COLO829 (cell line): ENCODE data around the gene IL4I1.

Experiments
- DNase-seq: peaks from one replicate; pipeline ENCODE4 v3.0.0; 2012; ENCODE audit warnings: low spot score

The IL4I1 gene

GRCh38 chr19:49877879-49878743, 18.6 kb downstream of the IL4I1 start:
- DNase-seq: peak; percentile 97

- DNase-seq: peak; percentile 100
Measured at GRCh38 chr19:49877020-49877878, 19.4 kb downstream of the IL4I1 start, which contains the start of the genes AKT1S1 and TBC1D17. AKT1S1 (minus strand) TSS chr19:49877355; CDS start chr19:49873295, 4,060 bp downstream. TBC1D17 (plus strand) TSS chr19:49877702; CDS start chr19:49877724, 22 bp downstream.

- peak; percentile 89 for DNase-seq
Measured at GRCh38 chr19:49876422-49877019, 20.2 kb downstream of the IL4I1 start.

DNA sequence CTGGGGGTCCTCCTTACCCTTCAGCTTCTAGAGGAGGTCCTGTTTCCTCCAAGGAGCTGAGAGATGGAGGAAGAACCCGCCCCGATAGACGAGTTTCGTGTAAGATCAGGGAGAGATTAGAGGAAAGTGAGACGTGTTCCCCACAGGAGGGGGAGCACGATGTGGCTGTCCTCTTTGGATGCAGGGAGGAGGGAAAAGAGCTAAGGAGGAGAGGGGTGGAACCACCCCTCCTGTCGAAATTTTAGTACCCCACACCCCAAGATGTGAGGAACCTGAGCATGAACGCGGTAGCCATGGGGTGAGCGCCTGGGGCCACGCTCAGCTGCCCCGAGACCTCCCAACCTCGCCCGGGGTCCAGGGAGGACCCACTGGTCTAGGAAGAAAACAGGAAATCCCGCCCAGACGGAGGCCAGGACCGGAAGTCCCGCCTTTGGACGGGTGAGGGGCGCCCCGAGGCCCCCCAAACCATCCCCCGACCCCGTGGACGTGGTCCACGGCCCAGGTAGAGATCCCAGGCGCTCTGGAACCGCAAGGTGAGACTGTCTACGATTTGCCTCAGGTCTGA, 20.7 kb downstream of the IL4I1 start:
- DNase-seq: no peak

- no peak for DNase-seq
Measured at GRCh38 chr19:49875177-49875576, 21.5 kb downstream of the IL4I1 start.

DNA sequence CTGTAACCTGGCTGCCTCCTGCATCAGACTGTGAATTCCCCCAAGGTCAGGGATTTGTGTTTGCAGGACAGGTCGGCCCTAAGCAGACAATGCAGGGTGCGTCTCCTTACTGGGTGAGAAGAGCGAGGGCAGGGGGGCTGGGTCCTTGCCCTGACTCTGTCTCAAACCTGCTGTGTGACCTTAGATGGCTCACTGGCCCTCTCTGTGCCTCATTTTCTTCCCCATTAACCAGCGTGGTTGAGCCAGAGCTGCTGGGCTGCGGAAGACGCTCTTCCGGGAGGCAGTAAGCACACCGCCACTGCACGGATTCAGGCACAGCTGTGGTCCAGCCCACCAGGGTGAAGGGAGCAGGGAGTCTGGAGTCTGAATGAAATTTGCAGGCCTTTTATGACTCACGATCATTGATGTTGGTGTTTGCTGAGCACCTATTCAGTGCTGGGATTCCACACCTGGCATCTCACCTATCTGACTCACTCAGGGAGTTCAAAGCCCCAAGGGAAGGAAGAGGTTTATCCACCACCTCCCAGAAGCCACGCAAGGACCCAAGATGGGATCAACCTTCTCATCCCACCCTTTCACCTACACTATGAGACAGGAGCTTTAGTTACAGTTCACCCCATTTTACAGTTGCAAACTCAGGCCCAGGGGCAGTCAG, 22.1 kb downstream of the IL4I1 start:
- no peak for DNase-seq

- DNase-seq: no peak
Measured at GRCh38 chr19:49873834-49874233, 22.9 kb downstream of the IL4I1 start.

DNA sequence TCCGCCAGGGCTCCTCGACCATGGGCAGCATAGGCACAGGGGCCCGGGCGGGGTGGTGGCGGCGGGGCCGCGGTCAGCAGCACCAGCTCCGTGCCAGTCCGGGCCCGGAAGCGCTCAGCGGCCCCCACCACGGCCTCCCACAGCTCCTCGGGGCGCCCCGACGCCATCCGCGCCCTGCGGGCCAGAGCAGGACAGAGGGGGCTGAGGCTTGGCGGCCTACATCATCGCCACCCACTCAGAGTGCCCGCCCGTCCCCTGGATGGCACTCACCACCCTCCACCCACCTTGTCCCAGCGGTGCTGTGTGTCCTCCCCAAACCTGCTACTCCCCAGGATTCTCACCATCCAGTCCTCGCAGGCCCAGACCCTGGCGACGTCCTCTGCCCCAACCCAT, 23.6 kb downstream of the IL4I1 start:
- DNase-seq: no peak

- no peak for DNase-seq
Measured at GRCh38 chr19:49872245-49873128, 24.2 kb downstream of the IL4I1 start.

GRCh38 chr19:49871349-49871985, 25.2 kb downstream of the IL4I1 start:
- no peak for DNase-seq

- DNase-seq: no peak
Measured at GRCh38 chr19:49870309-49870901, 26.3 kb downstream of the IL4I1 start.

DNA sequence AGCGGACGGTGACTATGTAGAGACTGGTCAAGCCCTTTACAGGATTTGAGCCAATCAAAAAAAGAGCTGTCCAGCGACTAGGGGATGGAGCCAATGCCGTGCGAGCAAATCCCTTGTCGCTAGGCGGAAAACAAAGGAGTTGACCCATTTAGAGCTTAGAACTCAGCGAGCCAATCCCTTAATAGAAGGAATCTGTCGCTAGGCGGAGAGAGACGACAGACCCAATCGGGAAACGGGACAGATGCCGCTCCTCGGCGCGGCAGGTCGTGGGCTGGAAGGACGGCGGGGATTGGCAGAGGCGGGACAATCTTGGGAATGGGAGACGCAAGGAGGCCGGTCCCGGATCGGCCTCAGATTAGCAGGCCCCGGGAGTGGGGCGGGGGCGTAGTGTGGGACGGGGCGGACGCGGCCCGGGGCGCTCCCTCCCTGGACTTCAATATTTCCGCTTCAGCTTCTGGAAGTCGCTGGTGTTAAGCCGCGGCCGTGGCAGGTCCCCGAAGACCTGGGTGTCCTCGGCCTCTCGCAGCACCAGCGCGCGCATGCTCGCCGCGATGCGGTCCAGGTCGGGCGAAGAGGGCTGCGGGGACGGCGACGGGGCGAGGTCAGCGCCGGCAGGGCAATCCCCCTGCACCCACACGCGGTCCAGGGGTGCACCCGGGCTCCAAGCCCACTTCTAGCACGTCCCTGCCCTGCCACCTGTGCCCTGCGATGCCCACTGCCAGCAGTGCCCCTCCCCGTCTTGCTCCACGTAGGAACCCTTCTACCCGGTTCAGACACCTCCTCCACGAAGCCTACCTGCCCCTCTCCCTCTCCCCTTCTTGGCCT, 27.0 kb downstream of the IL4I1 start:
- peak; percentile 97 for DNase-seq

DNA sequence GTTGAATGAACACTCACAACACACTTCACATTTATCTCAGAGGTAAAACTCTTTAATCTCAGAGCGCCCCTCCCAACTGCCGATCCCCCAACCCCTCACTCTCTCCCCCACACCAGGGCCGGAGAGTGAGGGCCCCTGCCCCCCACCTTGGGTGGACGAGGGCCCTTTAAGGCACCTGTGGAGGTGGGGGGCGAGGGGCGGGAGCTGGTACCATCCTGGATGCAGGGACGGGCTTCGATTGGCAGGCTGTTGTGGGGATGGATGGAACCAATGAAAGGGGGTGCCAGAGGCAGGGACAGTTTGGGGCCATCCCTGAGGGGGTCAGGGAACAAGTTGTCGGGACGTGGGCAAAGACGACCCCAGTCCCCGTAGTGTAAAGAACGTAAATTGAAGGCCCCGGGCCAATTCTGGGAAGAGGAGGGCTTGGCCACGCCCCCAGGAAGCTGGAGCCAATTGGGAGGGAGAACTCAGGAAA, 27.6 kb downstream of the IL4I1 start:
- DNase-seq: no peak

DNA sequence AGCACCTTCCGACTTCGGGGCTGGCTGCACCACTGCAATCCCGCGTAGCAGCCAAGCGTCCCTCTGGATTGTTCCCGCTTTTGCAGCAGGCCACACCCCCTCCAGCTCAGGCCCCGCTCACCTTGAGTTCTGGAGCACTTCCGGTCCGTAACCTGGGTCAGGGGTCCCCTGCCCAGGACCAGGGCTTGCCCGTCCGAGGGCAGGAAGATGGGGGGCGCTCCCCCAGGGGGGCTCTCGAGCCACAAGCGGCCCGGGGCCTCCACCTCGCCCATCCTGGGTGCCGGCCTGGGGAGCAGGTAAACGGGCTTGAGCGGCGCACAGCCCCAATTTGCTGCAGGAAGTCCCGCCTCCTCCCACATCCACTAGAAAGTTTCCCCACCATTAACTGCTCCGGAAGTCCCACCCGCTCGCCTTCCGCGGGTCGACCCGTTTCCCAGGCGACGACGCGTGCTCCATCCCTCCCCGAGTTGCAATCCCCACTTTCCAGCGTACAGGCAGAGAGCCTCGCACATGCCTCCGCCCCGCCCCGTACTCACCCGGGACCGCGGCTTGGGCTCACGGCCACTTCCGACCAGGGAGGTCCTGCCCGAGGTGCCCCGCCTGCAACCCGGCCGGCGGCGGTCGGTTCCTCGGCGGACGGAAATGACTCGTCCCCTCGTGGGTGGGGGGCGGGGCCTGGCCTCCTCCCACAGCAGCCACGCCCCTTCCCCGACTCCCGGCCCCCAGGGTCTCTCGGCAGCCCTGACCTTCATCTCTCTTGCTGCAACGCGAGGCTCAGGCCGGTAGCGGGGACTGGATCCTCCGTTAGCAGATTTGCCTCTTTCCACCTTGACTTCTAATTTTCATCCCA, 29.5 kb downstream of the IL4I1 start, which contains the start of gene PNKP:
TSS of gene PNKP (minus strand) at position 644 of the 850 bp plus-strand sequence. CDS start at position 272, 372 bp downstream.
- DNase-seq: peak; percentile 90

- DNase-seq: no peak
Measured at GRCh38 chr19:49864890-49865289, 31.8 kb downstream of the IL4I1 start.

DNA sequence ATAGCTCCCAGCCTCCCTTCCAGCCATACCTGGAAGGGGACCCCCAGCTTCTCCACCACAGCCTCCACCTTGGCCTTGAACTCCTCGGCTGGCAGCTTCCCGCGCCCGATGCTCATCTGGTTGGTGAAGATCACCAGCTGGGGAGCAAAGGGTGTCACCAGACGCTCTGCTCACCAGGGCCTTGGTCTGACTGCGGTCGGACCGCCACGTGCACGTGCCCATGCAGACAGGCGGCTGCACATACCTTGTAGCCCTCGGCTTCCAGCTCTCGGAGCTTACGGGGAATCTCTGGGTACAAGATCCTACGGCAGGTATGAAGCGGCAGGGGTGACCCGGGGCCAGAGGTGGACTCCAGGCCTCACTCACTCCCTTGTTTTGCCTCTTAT, 32.8 kb downstream of the IL4I1 start:
- no peak for DNase-seq

GRCh38 chr19:49863254-49863934, 33.3 kb downstream of the IL4I1 start:
- no peak for DNase-seq
